H1 (cell line): ENCODE results near the gene PPA1. TPM values are rescaled to one million over a fixed set of nuclear protein-coding genes. Genes with fewer than 3 reads are reported as not detected.

Source experiments
- TBP ChIP-seq: IDR thresholded peaks from 2 replicates; pipeline ENCODE4 v1.6.1; 2011; ENCODE audit warnings: low read depth, low read length, improper control_type of control experiment
- polyA plus RNA-seq, 7 experiments: library from polyadenylated mRNA; depleted of rRNA in 3 of 7; stranded (reverse) in 5 of 7; unstranded in 2 of 7; fragments of >200 nt in 5 of 7; fragments of 200-250 nt in 2 of 7; gene quantifications; 1 replicate in 5 of 7; 2 replicates in 1 of 7; 4 replicates in 1 of 7; pipeline versions ENCODE4 v1.2.1 to v1.2.3, GENCODE V29; 2011 to 2013; ENCODE audit warnings: missing spikeins in 2 of 7, mixed read lengths in 2 of 7
- total RNA-seq: library from RNA; stranded (reverse); fragmentation: NEBNext Ultra II Directional; extraction: Animal tissue kit (Norgen Biotek cat#: 25700); gene quantifications from 2 replicates; pipeline ENCODE4 v1.2.1, GENCODE V29; 2021

The PPA1 gene
- total and polyA plus RNA-seq, 2 of the 8 experiments (the other 6 are each of a cell fraction or from before 2014, with no cell fraction given), result 77.0 to 191 TPM

- TF ChIP-seq TBP, result no peak
Observed at GRCh38 chr10:70169649-70170364, 63.4 kb downstream of the PPA1 start (continued).
